ENCODE measurements around the gene SLC4A2.

DNA sequence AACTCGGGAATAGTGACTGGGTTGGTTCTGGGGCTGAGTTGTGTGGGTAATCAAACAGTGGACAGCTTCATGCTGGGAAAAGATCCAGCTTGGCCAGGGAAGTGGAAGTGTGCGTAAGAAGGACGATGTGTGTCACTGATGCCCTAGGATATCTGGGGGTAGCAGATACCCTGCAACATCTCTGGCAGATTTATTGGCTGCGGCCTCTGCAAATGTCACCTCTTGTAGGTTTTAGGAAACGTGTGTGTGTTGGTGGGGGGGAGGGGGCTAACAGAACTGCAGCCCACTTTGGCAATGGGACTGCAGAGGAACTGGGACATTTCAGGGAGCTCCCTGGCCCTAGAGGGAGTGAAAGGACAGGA lies 25.9 kb downstream of the SLC4A2 start:
- TF ChIP-seq, protein P1, sequence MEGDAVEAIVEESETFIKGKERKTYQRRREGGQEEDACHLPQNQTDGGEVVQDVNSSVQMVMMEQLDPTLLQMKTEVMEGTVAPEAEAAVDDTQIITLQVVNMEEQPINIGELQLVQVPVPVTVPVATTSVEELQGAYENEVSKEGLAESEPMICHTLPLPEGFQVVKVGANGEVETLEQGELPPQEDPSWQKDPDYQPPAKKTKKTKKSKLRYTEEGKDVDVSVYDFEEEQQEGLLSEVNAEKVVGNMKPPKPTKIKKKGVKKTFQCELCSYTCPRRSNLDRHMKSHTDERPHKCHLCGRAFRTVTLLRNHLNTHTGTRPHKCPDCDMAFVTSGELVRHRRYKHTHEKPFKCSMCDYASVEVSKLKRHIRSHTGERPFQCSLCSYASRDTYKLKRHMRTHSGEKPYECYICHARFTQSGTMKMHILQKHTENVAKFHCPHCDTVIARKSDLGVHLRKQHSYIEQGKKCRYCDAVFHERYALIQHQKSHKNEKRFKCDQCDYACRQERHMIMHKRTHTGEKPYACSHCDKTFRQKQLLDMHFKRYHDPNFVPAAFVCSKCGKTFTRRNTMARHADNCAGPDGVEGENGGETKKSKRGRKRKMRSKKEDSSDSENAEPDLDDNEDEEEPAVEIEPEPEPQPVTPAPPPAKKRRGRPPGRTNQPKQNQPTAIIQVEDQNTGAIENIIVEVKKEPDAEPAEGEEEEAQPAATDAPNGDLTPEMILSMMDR (IDR thresholded peaks at IDR 0.05): no peak
- no peak for TF ChIP-seq POLR2A (IDR thresholded peaks at IDR 0.05)
